MM.1S (cell line): ENCODE data around the gene TRAF3IP1.

Experiments used
- EZH2 ChIP-seq: fragments of 300-600 bp; sonication (generic); optimal IDR thresholded peaks from 2 replicates; pipeline ENCODE3; 2017; ENCODE audit warnings: low read depth, mild to moderate bottlenecking, antibody characterized with exemption, low read length, mixed read lengths
- TF ChIP-seq, protein P1 (sequence below): fragments of 300-600 bp; sonication (generic); IDR thresholded peaks from 2 replicates; pipeline ENCODE4 v1.5.1; 2016; ENCODE audit warnings: antibody characterized with exemption, low read length, mixed read lengths

DNA sequence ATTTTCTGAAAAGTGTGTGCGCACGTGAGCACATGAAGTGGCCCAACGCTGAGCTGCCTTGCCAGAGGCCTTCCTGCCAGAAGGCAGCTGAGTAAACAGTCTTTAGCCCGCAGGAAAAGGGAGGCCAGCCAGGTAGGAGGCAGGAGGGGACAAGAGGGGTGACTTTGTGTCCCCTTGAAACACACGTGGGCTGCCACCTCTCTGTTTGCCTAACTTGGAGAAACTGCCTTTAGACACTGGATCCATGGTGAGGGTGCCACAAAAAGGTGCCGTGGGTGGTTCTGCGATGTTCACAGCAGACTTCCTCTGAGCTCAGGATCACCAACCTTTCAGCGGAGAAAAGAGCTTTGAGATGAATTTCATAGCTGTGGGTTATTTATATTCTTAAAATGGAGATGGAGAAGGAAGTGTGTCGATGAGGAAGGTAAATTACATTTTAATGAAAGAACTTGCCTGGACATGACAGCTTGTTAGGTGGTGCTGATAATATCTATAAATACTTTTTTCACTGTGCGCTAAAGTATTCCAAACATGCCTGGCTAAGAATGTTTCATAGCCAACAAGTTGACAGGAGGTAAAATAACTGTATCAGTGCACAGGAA lies 69.8 kb downstream of the TRAF3IP1 start:
- TF ChIP-seq, protein P1, sequence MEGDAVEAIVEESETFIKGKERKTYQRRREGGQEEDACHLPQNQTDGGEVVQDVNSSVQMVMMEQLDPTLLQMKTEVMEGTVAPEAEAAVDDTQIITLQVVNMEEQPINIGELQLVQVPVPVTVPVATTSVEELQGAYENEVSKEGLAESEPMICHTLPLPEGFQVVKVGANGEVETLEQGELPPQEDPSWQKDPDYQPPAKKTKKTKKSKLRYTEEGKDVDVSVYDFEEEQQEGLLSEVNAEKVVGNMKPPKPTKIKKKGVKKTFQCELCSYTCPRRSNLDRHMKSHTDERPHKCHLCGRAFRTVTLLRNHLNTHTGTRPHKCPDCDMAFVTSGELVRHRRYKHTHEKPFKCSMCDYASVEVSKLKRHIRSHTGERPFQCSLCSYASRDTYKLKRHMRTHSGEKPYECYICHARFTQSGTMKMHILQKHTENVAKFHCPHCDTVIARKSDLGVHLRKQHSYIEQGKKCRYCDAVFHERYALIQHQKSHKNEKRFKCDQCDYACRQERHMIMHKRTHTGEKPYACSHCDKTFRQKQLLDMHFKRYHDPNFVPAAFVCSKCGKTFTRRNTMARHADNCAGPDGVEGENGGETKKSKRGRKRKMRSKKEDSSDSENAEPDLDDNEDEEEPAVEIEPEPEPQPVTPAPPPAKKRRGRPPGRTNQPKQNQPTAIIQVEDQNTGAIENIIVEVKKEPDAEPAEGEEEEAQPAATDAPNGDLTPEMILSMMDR = no peak
- TF ChIP-seq EZH2 = no peak
